SK-N-SH (cell line): Measurements from ENCODE around the gene TRAIP. TPM values are rescaled to one million over a fixed set of nuclear protein-coding genes. Genes with fewer than 3 reads are reported as not detected.

ENCODE experiments used
- CTCF ChIA-PET: fragments of 300-600, 350-600 bp; formaldehyde crosslinking; extraction: SDS; loops from one replicate; lab custom pipeline; 2021; lab: Yijun Ruan, JAX
- POLR2A ChIA-PET: fragments of 350-600 bp; sonication (Branson Sonifier 250); formaldehyde crosslinking; extraction: SDS; loops from one replicate; lab custom pipeline; 2020; ENCODE audit warnings: antibody characterized with exemption, inconsistent platforms; lab: Yijun Ruan, JAX
- DNase-seq: peaks from one replicate; pipeline ENCODE4 v3.0.0; 2012
- H2AFZ ChIP-seq: fragments of 200-600 bp; sonication (generic); 2 replicates; pipeline ENCODE4 v1.8.1; 2016; ENCODE audit warnings: antibody characterized with exemption, mild to moderate bottlenecking, low read depth
- H3F3A ChIP-seq: fragments of 200-600 bp; sonication (generic); replicated peaks from 2 replicates; pipeline ENCODE3; 2016; ENCODE audit warnings: antibody characterized with exemption, mild to moderate bottlenecking; ENCODE audit not compliant: insufficient read depth
- H3K27ac ChIP-seq, 2 experiments: fragments of 200-500 bp in 1 of 2; fragments of 200-600 bp in 1 of 2; sonication (Bioruptor generic) in 1 of 2; sonication (generic), shearing (Covaris generic) in 1 of 2; 2 replicates each; pipeline versions ENCODE4 v1.5.1 to v1.6.1; 2014 to 2016; ENCODE audit warnings: low read depth in 2 of 2, inconsistent platforms in 1 of 2, low read length in 1 of 2, mild to moderate bottlenecking in 1 of 2, mixed read lengths in 1 of 2
- H3K27me3 ChIP-seq: fragments of 200-600 bp; sonication (generic), shearing (Covaris generic); 2 replicates; pipeline ENCODE4 v1.6.1; 2016; ENCODE audit warnings: mixed run types; ENCODE audit not compliant: insufficient read depth
- H3K36me3 ChIP-seq, 2 experiments: fragments of 200-500 bp in 1 of 2; fragments of 200-600 bp in 1 of 2; sonication (Bioruptor generic) in 1 of 2; sonication (generic) in 1 of 2; replicated peaks in 1 of 2; 2 replicates each; pipeline versions ENCODE3 to v1.5.1; 2014 to 2016; ENCODE audit warnings: low read length in 1 of 2, mild to moderate bottlenecking in 1 of 2; ENCODE audit not compliant: insufficient read depth in 2 of 2, control insufficient read depth in 1 of 2
- H3K4me1 ChIP-seq, 2 experiments: fragments of 200-500 bp in 1 of 2; fragments of 200-600 bp in 1 of 2; sonication (Bioruptor generic) in 1 of 2; sonication (generic), shearing (Covaris generic) in 1 of 2; 2 replicates each; pipeline versions ENCODE4 v1.5.1 to v1.6.1; 2014 to 2016; ENCODE audit warnings: low read depth in 1 of 2, low read length in 1 of 2, mixed run types in 1 of 2; ENCODE audit not compliant: insufficient read depth in 2 of 2, control insufficient read depth in 1 of 2
- H3K4me2 ChIP-seq: fragments of 200-600 bp; sonication (generic), shearing (Covaris generic); 2 replicates; pipeline ENCODE4 v1.6.1; 2017; ENCODE audit warnings: mixed run types
- H3K4me3 ChIP-seq, 2 experiments: fragments of 200-500 bp in 1 of 2; fragments of 200-600 bp in 1 of 2; sonication (Bioruptor generic) in 1 of 2; sonication (generic), shearing (Covaris generic) in 1 of 2; 2 replicates each; pipeline versions ENCODE4 v1.5.1 to v1.8.1; 2014 to 2016; ENCODE audit warnings: low read depth in 2 of 2, inconsistent platforms in 1 of 2, low read length in 1 of 2, mild to moderate bottlenecking in 1 of 2, mixed read lengths in 1 of 2, moderate library complexity in 1 of 2
- H3K79me2 ChIP-seq: fragments of 200-600 bp; sonication (generic); 2 replicates; pipeline ENCODE4 v1.8.1; 2017; ENCODE audit warnings: mild to moderate bottlenecking; ENCODE audit not compliant: insufficient read depth
- H3K9ac ChIP-seq: fragments of 200-600 bp; sonication (generic); 2 replicates; pipeline ENCODE4 v1.6.1; 2017; ENCODE audit warnings: mixed run types
- H3K9me2 ChIP-seq: fragments of 200-600 bp; sonication (generic); 2 replicates; pipeline ENCODE4 v1.6.1; 2017; ENCODE audit warnings: mixed run types
- H3K9me3 ChIP-seq: fragments of 200-600 bp; sonication (generic); 2 replicates; pipeline ENCODE4 v1.6.1; 2017; ENCODE audit warnings: mixed run types, mild to moderate bottlenecking, moderate library complexity
- H4K20me1 ChIP-seq: fragments of 200-600 bp; sonication (generic); 2 replicates; pipeline ENCODE4 v1.6.1; 2017; ENCODE audit warnings: mild to moderate bottlenecking, mixed run types; ENCODE audit not compliant: insufficient read depth
- CHD2 ChIP-seq: fragments of 150-350 bp; IDR thresholded peaks from 2 replicates; pipeline ENCODE4 v1.6.1; 2018; ENCODE audit warnings: low read length; ENCODE audit not compliant: partially characterized antibody
- ELF1 ChIP-seq: IDR thresholded peaks from 2 replicates; pipeline ENCODE4 v1.4.0; 2012
- EP300 ChIP-seq, 2 experiments: IDR thresholded peaks; 2 replicates each; pipeline versions ENCODE4 v1.4.0 to v1.6.1; 2012; ENCODE audit warnings: borderline replicate concordance in 1 of 2, low read depth in 1 of 2, low read length in 1 of 2
- EZH2phosphoT487 ChIP-seq: fragments of 200-600 bp; sonication (generic); IDR thresholded peaks from 2 replicates; pipeline ENCODE4 v1.6.1; 2017; ENCODE audit warnings: low read depth, mixed run types, mild to moderate bottlenecking, antibody characterized with exemption, moderate library complexity, borderline replicate concordance
- FOXJ3 ChIP-seq: sonication (generic); formaldehyde crosslinking; IDR thresholded peaks from 2 replicates; pipeline ENCODE4 v1.5.1; 2020; ENCODE audit warnings: mild to moderate bottlenecking, missing genetic modification reagents
- MEF2A ChIP-seq: IDR thresholded peaks from 2 replicates; pipeline ENCODE4 v1.4.0; 2012; ENCODE audit warnings: low read depth, borderline replicate concordance
- NRF1 ChIP-seq: IDR thresholded peaks from 2 replicates; pipeline ENCODE4 v1.6.1; 2012; ENCODE audit warnings: low read depth, mild to moderate bottlenecking, low read length
- PBX3 ChIP-seq: IDR thresholded peaks from 2 replicates; pipeline ENCODE4; 2012
- REST ChIP-seq: IDR thresholded peaks from 2 replicates; pipeline ENCODE4 v1.6.1; 2012; ENCODE audit warnings: mild to moderate bottlenecking, low read depth, low read length, moderate library complexity
- RXRA ChIP-seq: IDR thresholded peaks from 2 replicates; pipeline ENCODE4 v1.4.0; 2012; ENCODE audit warnings: low read depth, mild to moderate bottlenecking, borderline replicate concordance
- TEAD4 ChIP-seq: IDR thresholded peaks from 2 replicates; pipeline ENCODE4 v1.4.0; 2012; ENCODE audit warnings: mild to moderate bottlenecking, borderline replicate concordance; ENCODE audit not compliant: insufficient read depth
- USF1 ChIP-seq: IDR thresholded peaks from 2 replicates; pipeline ENCODE4 v1.4.0; 2012; ENCODE audit warnings: low read depth, borderline replicate concordance
- ZBTB33 ChIP-seq: IDR thresholded peaks from 2 replicates; pipeline ENCODE4 v1.4.0; 2012; ENCODE audit warnings: low read depth, borderline replicate concordance
- WGBS: methylation state at CpG from one replicate; pipeline ENCODE4 v1.1.6; 2017; ENCODE audit warnings: low lambda C conversion rate; 5-methylcytosine and 5-hydroxymethylcytosine counted together
- polyA plus RNA-seq, 3 experiments: library from polyadenylated mRNA; depleted of rRNA; stranded (reverse); fragments of >200 nt; gene quantifications; 2 replicates each; pipeline ENCODE4 v1.2.3, GENCODE V29; 2012
- TF ChIP-seq, protein P1 (sequence below): IDR thresholded peaks from 2 replicates; pipeline ENCODE4 v1.4.0; 2012; ENCODE audit warnings: low read depth

Gene TRAIP
- polyA plus RNA-seq, 1 of the 3 experiments (the other 2 are of a cell fraction) = 8.1 TPM

GRCh38 chr3:49879721-49880120 lies 23.4 kb upstream of the TRAIP start:
- no peak overlapping the region for H3K4me3 ChIP-seq
- H3K4me2 ChIP-seq = no peak overlapping the region
- 83% methylated on average over 1 of the region's 2 CpGs for WGBS
- H3F3A ChIP-seq = no peaks in the 10 kb centered on the region
- no peak overlapping the region for H3K27ac ChIP-seq
- no peaks in the 10 kb centered on the region; the same call in 1 of the 2 replicates for H3K27me3 ChIP-seq
- no peaks in the 10 kb centered on the region for H3K36me3 ChIP-seq
- no peaks in the 10 kb centered on the region for H3K79me2 ChIP-seq
- no peak for DNase-seq
- H3K9me3 ChIP-seq = no peaks in the 10 kb centered on the region
- no peak for TF ChIP-seq ZBTB33
- TF ChIP-seq EP300 (IDR thresholded peaks at IDR 0.05; ENCODE audit: borderline replicate concordance in 1 of 2, low read depth in 1 of 2, low read length in 1 of 2) = no peak
- no peak for TF ChIP-seq PBX3
- TF ChIP-seq RXRA = no peak
- TF ChIP-seq MEF2A = no peak
- no peak for TF ChIP-seq EZH2phosphoT487
- TF ChIP-seq USF1 = no peak
- no peak for TF ChIP-seq REST
- no peak for TF ChIP-seq NRF1
- TF ChIP-seq ELF1 = no peak
- TF ChIP-seq CHD2 = no peak
- no peak for TF ChIP-seq TEAD4
- no peak for TF ChIP-seq FOXJ3 (CRISPR knock-in tag)
- TF ChIP-seq, protein P1, sequence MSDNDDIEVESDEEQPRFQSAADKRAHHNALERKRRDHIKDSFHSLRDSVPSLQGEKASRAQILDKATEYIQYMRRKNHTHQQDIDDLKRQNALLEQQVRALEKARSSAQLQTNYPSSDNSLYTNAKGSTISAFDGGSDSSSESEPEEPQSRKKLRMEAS = no peak
- H3K9me2 ChIP-seq = no peaks in the 10 kb centered on the region
- H3K4me1 ChIP-seq = no peaks in the 10 kb centered on the region
- no peak overlapping the region for H2AFZ ChIP-seq
- H4K20me1 ChIP-seq = no peaks in the 10 kb centered on the region
- H3K9ac ChIP-seq = no peak overlapping the region
- CTCF ChIA-PET = interaction anchor here (0.7 kb wide), 1 partner anchor 30 kb away, joined by 3 read pairs; no protein-coding TSS in a partner anchor
- POLR2A ChIA-PET = interaction anchor here (1.2 kb wide), 1 partner anchor 60 kb away, joined by 3 read pairs; the partner anchor contains the start of gene RBM6
